Esophagus muscularis mucosa (tissue), 3 donors: ENCODE results near the gene MMP17.

Experiments
- POLR2A ChIP-seq: fragments of 450-650 bp; IDR thresholded peaks from one replicate; pipeline ENCODE4 v1.6.1; 2017; ENCODE audit warnings: antibody characterized with exemption, moderate library complexity, mild to moderate bottlenecking, low read depth
- TF ChIP-seq, protein P1 (sequence below), 3 experiments: fragments of 200-600 bp in 2 of 3; fragments of 450-650 bp in 1 of 3; sonication (generic) in 2 of 3; IDR thresholded peaks; one replicate each; pipeline ENCODE4 v1.5.1; 2017 to 2019; ENCODE audit warnings: antibody characterized with exemption in 3 of 3, mild to moderate bottlenecking in 2 of 3, moderate library complexity in 1 of 3

DNA sequence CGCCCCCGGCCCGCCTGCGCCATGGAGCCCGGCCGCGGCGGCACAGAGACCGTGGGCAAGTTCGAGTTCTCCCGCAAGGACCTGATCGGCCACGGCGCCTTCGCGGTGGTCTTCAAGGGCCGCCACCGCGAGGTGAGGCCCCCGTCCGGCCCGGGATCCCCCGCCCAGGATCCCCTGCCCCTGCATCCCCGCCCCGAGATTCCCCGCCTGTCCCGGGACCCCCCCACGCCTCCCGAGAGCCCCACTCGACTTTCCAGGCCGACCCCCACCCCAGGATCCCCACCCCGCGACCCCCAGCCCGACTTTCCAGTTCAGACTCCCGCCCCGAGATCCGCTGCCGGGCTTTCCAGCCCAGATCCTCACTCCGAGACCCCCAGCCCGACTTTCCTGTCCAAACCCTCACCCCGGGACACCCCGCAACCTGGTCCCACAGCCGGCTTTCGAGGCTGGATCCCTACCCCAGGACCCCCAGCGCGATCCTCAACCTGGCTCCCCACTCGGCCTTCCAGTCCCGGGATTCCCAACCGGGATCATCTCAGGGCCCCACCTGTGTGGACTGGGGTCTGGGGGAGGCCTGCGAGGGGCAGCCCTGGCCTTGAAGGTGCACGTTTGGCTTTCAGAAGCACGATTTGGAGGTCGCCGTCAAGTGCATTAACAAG, 66.9 kb downstream of the MMP17 start:
- TF ChIP-seq, protein P1, sequence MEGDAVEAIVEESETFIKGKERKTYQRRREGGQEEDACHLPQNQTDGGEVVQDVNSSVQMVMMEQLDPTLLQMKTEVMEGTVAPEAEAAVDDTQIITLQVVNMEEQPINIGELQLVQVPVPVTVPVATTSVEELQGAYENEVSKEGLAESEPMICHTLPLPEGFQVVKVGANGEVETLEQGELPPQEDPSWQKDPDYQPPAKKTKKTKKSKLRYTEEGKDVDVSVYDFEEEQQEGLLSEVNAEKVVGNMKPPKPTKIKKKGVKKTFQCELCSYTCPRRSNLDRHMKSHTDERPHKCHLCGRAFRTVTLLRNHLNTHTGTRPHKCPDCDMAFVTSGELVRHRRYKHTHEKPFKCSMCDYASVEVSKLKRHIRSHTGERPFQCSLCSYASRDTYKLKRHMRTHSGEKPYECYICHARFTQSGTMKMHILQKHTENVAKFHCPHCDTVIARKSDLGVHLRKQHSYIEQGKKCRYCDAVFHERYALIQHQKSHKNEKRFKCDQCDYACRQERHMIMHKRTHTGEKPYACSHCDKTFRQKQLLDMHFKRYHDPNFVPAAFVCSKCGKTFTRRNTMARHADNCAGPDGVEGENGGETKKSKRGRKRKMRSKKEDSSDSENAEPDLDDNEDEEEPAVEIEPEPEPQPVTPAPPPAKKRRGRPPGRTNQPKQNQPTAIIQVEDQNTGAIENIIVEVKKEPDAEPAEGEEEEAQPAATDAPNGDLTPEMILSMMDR (IDR thresholded peaks at IDR 0.05), result no peak
- TF ChIP-seq POLR2A, result no peak
